Measurements from ENCODE around the gene HOGA1.

DNA sequence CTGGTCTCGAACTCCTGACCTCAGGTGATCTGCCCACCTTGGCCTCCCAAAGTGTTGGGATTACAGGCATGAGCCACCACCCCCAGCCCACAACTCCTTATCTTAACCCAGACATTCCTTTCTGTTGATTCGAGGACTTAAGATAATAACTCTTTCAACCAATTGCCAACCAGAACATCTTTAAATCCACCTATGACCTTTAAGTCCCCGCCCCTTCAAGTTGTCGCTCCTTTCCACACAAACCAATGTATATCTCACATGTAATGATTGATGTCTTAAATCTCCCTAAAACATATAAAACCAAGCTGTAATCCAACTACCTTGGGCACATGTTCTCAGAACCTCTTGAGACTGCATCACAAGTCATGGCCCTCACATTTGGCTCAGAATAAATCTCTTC is 19.4 kb upstream of the HOGA1 start:
- TF ChIP-seq, protein P1, sequence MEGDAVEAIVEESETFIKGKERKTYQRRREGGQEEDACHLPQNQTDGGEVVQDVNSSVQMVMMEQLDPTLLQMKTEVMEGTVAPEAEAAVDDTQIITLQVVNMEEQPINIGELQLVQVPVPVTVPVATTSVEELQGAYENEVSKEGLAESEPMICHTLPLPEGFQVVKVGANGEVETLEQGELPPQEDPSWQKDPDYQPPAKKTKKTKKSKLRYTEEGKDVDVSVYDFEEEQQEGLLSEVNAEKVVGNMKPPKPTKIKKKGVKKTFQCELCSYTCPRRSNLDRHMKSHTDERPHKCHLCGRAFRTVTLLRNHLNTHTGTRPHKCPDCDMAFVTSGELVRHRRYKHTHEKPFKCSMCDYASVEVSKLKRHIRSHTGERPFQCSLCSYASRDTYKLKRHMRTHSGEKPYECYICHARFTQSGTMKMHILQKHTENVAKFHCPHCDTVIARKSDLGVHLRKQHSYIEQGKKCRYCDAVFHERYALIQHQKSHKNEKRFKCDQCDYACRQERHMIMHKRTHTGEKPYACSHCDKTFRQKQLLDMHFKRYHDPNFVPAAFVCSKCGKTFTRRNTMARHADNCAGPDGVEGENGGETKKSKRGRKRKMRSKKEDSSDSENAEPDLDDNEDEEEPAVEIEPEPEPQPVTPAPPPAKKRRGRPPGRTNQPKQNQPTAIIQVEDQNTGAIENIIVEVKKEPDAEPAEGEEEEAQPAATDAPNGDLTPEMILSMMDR (IDR thresholded peaks at IDR 0.05): no peak
- no peak for TF ChIP-seq ZFX (IDR thresholded peaks at IDR 0.05; ENCODE audit: borderline replicate concordance)
